ENCODE data around the gene CRAMP1. TPM values are rescaled to one million over a fixed set of nuclear protein-coding genes. Genes with fewer than 3 reads are reported as not detected.

CRAMP1 gene
- total and polyA plus RNA-seq, 2 donors (not counting 3 experiments of a cell fraction or from before 2014, with no cell fraction given): 21.5 to 30.8 TPM

DNA sequence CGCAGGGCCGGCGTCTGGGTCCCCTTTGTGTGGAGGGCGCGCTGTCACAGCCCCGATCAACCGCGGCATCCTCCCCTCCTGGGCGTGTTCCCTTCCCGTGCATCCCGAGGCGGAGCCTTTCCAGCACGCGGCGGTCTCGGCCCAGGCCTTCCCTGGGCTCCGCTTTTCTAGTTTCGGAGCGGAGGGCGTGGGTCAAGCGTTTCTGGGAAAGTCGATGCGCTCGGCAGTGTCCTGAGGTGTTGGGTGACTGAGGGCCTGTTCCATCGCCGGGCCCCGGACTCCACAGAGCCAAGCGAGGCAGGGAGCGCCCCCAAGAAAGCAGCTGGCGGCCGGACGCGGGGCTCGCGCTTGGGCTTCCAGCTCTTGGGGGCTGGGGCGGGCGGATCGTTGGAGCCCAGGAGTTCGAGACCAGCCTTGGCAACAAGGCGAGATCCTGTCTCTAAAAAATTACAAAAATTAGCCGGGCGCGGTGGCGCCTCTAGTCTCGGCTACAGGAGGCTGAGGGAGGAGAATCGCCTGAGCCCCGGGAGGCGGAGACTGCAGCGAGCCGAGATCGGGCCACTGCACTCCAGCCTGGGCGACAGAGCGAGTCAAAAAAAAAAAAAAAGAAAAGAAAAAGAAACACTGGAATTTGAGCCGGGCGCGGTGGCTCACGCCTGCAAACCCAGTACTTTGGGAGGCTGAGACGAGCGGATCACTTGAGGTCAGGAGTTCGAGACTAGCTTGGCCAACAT is 1.1 kb upstream of the CRAMP1 start:
- Histone ChIP-seq H3K9me1 (replicated peaks; ENCODE audit: control insufficient read depth, extremely low read depth, insufficient read depth, low read length) (no peaks in the 10 kb centered on the region), H3K4me1 (ENCODE audit: control insufficient read depth, extremely low read depth, insufficient read depth, low read length) (peaks cover 35% of the 10 kb centered on the region), H3K9ac (replicated peaks; ENCODE audit: extremely low read depth, insufficient read depth, low read length) (no peak overlapping the region), H3K27me3 (ENCODE audit: control insufficient read depth in 2 of 2, insufficient read depth in 2 of 2, low read length in 2 of 2) (no peaks in the 10 kb centered on the region), H2AFZ (ENCODE audit: low read depth, low read length) (peak overlapping the region; percentile 93), H3K9me3 (replicated peaks; ENCODE audit: control insufficient read depth, insufficient read depth, low read length) (no peaks in the 10 kb centered on the region), H3K79me2 (ENCODE audit: control insufficient read depth, insufficient read depth, low read length) (peaks cover 27% of the 10 kb centered on the region), H3K4me3 (replicated peaks in 1 of 3; ENCODE audit: insufficient read depth in 1 of 3, low read depth in 1 of 3, low read length in 3 of 3) (peak overlapping the region in 1 of 3 experiments; percentile 80), H3K27ac (ENCODE audit: insufficient read depth, low read depth, low read length) (peak overlapping the region; percentile 21), H3K36me3 (ENCODE audit: control insufficient read depth in 2 of 2, extremely low read depth in 1 of 2, insufficient read depth in 2 of 2, low read length in 2 of 2) (peaks cover 0 to 4% of the 10 kb centered on the region in 2 experiments), H3K4me2 (ENCODE audit: insufficient read depth, low read length) (peak overlapping the region; percentile 77), H4K20me1 (replicated peaks; ENCODE audit: control insufficient read depth, extremely low read depth, insufficient read depth, low read length) (no peaks in the 10 kb centered on the region)
- FAIRE-seq (no peak), DNase-seq (ENCODE audit: low read depth, low spot score) (no peak)
- ChIA-PET POLR2A (interaction anchor here (0.6 to 1.5 kb wide), 5 partner anchors 63 to 909 kb away, joined by 3 to 5 read pairs (median 4); no protein-coding TSS in a partner anchor), CTCF (interaction anchor here (0.8 to 3.0 kb wide), 7 partner anchors 10 to 247 kb away, joined by 3 to 24 read pairs (median 4); partner anchors contain the start of genes MAPK8IP3 and TELO2)
- BruUV-seq (replicated peaks): no TSS peak
- TF ChIP-seq MAX (IDR thresholded peaks at IDR 0.05; ENCODE audit: insufficient read depth, insufficient read length): peak; percentile 8
- no peak for TF ChIP-seq JUN (IDR thresholded peaks at IDR 0.05; ENCODE audit: borderline replicate concordance, insufficient read depth, insufficient read length, low read depth)
- intact Hi-C loops (cut with micrococcal nuclease) (loop anchor here (1.0 to 5.0 kb wide), 2 partner anchors 117 to 189 kb away; partner anchors contain the start of gene UQCC4), dilution Hi-C loops (cut with MboI; ENCODE audit: extremely low pct_ligation_motif_present, low sequenced_read_pairs) (no loop called here)

DNA sequence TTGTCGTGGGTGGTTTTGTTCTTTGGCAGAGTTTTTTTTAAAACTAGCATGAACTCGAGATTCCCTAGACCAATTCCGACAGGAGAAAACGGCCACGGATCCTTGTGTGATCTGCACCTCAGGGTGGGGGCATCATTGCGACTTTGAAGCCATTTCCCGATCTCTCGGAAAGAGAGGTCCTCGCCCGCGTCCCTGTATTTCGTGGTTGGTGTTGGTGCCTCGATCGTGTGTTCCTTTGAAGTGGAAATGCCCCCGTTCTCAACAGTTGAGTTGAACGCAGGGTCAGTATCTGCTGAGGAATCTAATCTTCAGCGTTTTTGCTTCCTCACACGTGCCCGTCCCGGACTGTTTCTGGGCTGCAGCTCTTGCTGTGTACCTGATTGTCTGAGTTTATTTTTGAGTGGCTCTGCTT is 1.1 kb downstream of the CRAMP1 start:
- peak overlapping the region; percentile 68 to 88 (median 86) for H3K4me3 ChIP-seq (replicated peaks in 1 of 3; ENCODE audit: insufficient read depth in 1 of 3, low read depth in 1 of 3, low read length in 3 of 3)
- peak overlapping the region; percentile 89 for H3K4me2 ChIP-seq (ENCODE audit: insufficient read depth, low read length)
- no peaks in the 10 kb centered on the region for H3K27me3 ChIP-seq (ENCODE audit: control insufficient read depth in 2 of 2, insufficient read depth in 2 of 2, low read length in 2 of 2)
- H3K36me3 ChIP-seq (ENCODE audit: control insufficient read depth in 2 of 2, extremely low read depth in 1 of 2, insufficient read depth in 2 of 2, low read length in 2 of 2): peaks cover 5 to 11% of the 10 kb centered on the region in 2 experiments
- BruUV-seq (replicated peaks): no TSS peak
- ChIA-PET CTCF (interaction anchor here (1.0 kb wide), 1 partner anchor 92 kb away, joined by 3 read pairs; no protein-coding TSS in a partner anchor), POLR2A (no interaction called here)
- peaks cover 38% of the 10 kb centered on the region for H3K4me1 ChIP-seq (ENCODE audit: control insufficient read depth, extremely low read depth, insufficient read depth, low read length)
- H3K9ac ChIP-seq (replicated peaks; ENCODE audit: extremely low read depth, insufficient read depth, low read length): peak overlapping the region; percentile 58
- DNase-seq (ENCODE audit: low read depth, low spot score): peak; percentile 21
- no peaks in the 10 kb centered on the region for H3K9me3 ChIP-seq (replicated peaks; ENCODE audit: control insufficient read depth, insufficient read depth, low read length)
- no peaks in the 10 kb centered on the region for H4K20me1 ChIP-seq (replicated peaks; ENCODE audit: control insufficient read depth, extremely low read depth, insufficient read depth, low read length)
- H2AFZ ChIP-seq (ENCODE audit: low read depth, low read length): no peak overlapping the region
- H3K27ac ChIP-seq (ENCODE audit: insufficient read depth, low read depth, low read length): no peak overlapping the region
- H3K79me2 ChIP-seq (ENCODE audit: control insufficient read depth, insufficient read depth, low read length): peaks cover 45% of the 10 kb centered on the region
- dilution Hi-C loops (cut with MboI; ENCODE audit: extremely low pct_ligation_motif_present, low sequenced_read_pairs) (no loop called here), intact Hi-C loops (cut with micrococcal nuclease) (loop anchor here (5.0 kb wide), 1 partner anchor 191 kb away; the partner anchor contains the start of gene UQCC4)
- FAIRE-seq: no peak
- H3K9me1 ChIP-seq (replicated peaks; ENCODE audit: control insufficient read depth, extremely low read depth, insufficient read depth, low read length): no peaks in the 10 kb centered on the region
- no peak for TF ChIP-seq EZH2 (IDR thresholded peaks at IDR 0.05; ENCODE audit: borderline replicate concordance, low read depth, low read length, severe bottlenecking)
- TF ChIP-seq POLR2AphosphoS5 (IDR thresholded peaks at IDR 0.05; ENCODE audit: insufficient read depth, low read depth, low read length): no peak
- TF ChIP-seq FOS (IDR thresholded peaks at IDR 0.05; ENCODE audit: borderline replicate concordance, insufficient read depth, low read length): no peak
- TF ChIP-seq GATA2 (IDR thresholded peaks at IDR 0.05; ENCODE audit: insufficient read depth, insufficient read length, low read depth, low read length): no peak
- TF ChIP-seq MYC (IDR thresholded peaks at IDR 0.05; ENCODE audit: low read depth, low read length): no peak
- no peak for TF ChIP-seq MAX (IDR thresholded peaks at IDR 0.05; ENCODE audit: insufficient read depth, insufficient read length)
- TF ChIP-seq, protein P1, sequence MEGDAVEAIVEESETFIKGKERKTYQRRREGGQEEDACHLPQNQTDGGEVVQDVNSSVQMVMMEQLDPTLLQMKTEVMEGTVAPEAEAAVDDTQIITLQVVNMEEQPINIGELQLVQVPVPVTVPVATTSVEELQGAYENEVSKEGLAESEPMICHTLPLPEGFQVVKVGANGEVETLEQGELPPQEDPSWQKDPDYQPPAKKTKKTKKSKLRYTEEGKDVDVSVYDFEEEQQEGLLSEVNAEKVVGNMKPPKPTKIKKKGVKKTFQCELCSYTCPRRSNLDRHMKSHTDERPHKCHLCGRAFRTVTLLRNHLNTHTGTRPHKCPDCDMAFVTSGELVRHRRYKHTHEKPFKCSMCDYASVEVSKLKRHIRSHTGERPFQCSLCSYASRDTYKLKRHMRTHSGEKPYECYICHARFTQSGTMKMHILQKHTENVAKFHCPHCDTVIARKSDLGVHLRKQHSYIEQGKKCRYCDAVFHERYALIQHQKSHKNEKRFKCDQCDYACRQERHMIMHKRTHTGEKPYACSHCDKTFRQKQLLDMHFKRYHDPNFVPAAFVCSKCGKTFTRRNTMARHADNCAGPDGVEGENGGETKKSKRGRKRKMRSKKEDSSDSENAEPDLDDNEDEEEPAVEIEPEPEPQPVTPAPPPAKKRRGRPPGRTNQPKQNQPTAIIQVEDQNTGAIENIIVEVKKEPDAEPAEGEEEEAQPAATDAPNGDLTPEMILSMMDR (IDR thresholded peaks at IDR 0.05; ENCODE audit: extremely low read depth in 1 of 2, insufficient read depth in 1 of 2, low read depth in 1 of 2, low read length in 2 of 2): no peak
- no peak for TF ChIP-seq POLR2A (IDR thresholded peaks at IDR 0.05; ENCODE audit: low read depth, low read length)
- TF ChIP-seq JUN (IDR thresholded peaks at IDR 0.05; ENCODE audit: borderline replicate concordance, insufficient read depth, insufficient read length, low read depth): no peak
